WTC11 (cell line): ENCODE data around the gene SLCO4A1. TPM values are rescaled to one million over a fixed set of nuclear protein-coding genes. Genes with fewer than 3 reads are reported as not detected.

Experiments
- ATAC-seq: fragments of 200-7000 bp; cut with Tn5 transposase; 2 replicates; pipeline ENCODE4 v1.10.0; 2021; ENCODE audit warnings: mild to moderate bottlenecking, moderate library complexity
- CTCF ChIA-PET: fragments of 300-600 bp; sonication (Branson Sonifier 250); formaldehyde crosslinking; loops from one replicate; lab custom pipeline; 2021; ENCODE audit warnings: antibody characterized with exemption; lab: Charles Lee
- POLR2A ChIA-PET: fragments of 350-600 bp; sonication (Branson Sonifier 250); formaldehyde crosslinking; loops from one replicate; lab custom pipeline; 2021; ENCODE audit warnings: antibody characterized with exemption; lab: Charles Lee
- DNase-seq: peaks from one replicate; pipeline ENCODE4 v3.0.0; 2021; ENCODE audit warnings: low spot score
- H3K27ac Mint-ChIP-seq: 2 replicates; pipeline ENCODE4 v1.8.0; 2021; ENCODE audit warnings: mixed read lengths
- H3K27me3 Mint-ChIP-seq: 2 replicates; pipeline ENCODE4 v1.8.0; 2021; ENCODE audit warnings: low read depth, mild to moderate bottlenecking, moderate library complexity, mixed read lengths
- H3K36me3 Mint-ChIP-seq: 2 replicates; pipeline ENCODE4 v1.8.0; 2021; ENCODE audit warnings: mixed read lengths
- H3K4me1 Mint-ChIP-seq: 2 replicates; pipeline ENCODE4 v1.8.0; 2022; ENCODE audit warnings: mixed read lengths
- H3K4me3 Mint-ChIP-seq: 2 replicates; pipeline ENCODE4 v1.8.0; 2021; ENCODE audit warnings: mild to moderate bottlenecking, moderate library complexity, mixed read lengths
- H3K9me3 Mint-ChIP-seq: 2 replicates; pipeline ENCODE4 v1.8.0; 2021; ENCODE audit warnings: mixed read lengths
- CREB1 ChIP-seq: sonication (generic); formaldehyde crosslinking; IDR thresholded peaks from 2 replicates; pipeline ENCODE4 v1.8.0; 2023; ENCODE audit warnings: mild to moderate bottlenecking, missing genetic modification reagents
- ESRRA ChIP-seq: sonication (generic); formaldehyde crosslinking; IDR thresholded peaks from 2 replicates; pipeline ENCODE4 v1.8.1; 2022; ENCODE audit warnings: mild to moderate bottlenecking, missing genetic modification reagents, borderline replicate concordance
- GABPB1 ChIP-seq: sonication (generic); formaldehyde crosslinking; IDR thresholded peaks from 2 replicates; pipeline ENCODE4 v1.8.1; 2023; ENCODE audit warnings: mild to moderate bottlenecking, missing genetic modification reagents
- GTF2I ChIP-seq: fragments of 250-450 bp; sonication (Bioruptor Pico); conservative IDR thresholded peaks from 2 replicates; pipeline ENCODE4 v1.4.0; 2021; ENCODE audit warnings: mild to moderate bottlenecking
- NFATC4 ChIP-seq: fragments of 250-450 bp; sonication (Bioruptor Pico); IDR thresholded peaks from 2 replicates; pipeline ENCODE4 v1.9.0; 2021; ENCODE audit warnings: mild to moderate bottlenecking
- NR3C1 ChIP-seq: sonication (generic); formaldehyde crosslinking; conservative IDR thresholded peaks from 2 replicates; pipeline ENCODE4 v1.8.1; 2023; ENCODE audit warnings: low read depth, mild to moderate bottlenecking, missing genetic modification reagents
- SOX15 ChIP-seq: fragments of 250-450 bp; sonication (Bioruptor Pico); IDR thresholded peaks from 2 replicates; pipeline ENCODE4 v1.9.0; 2021; ENCODE audit warnings: mild to moderate bottlenecking
- SP1 ChIP-seq: sonication (generic); formaldehyde crosslinking; conservative IDR thresholded peaks from 2 replicates; pipeline ENCODE4 v1.8.1; 2022; ENCODE audit warnings: missing genetic modification reagents
- TCF7 ChIP-seq: sonication (generic); formaldehyde crosslinking; IDR thresholded peaks from 2 replicates; pipeline ENCODE4 v1.8.0; 2022; ENCODE audit warnings: mild to moderate bottlenecking, low read depth, missing genetic modification reagents, moderate library complexity
- ZBTB21 ChIP-seq: sonication (generic); formaldehyde crosslinking; IDR thresholded peaks from 2 replicates; pipeline ENCODE4 v1.8.1; 2023; ENCODE audit warnings: mild to moderate bottlenecking, missing genetic modification reagents, borderline replicate concordance
- ZBTB43 ChIP-seq: sonication (generic); formaldehyde crosslinking; IDR thresholded peaks from 2 replicates; pipeline ENCODE4 v1.8.1; 2023; ENCODE audit warnings: mild to moderate bottlenecking, missing genetic modification reagents
- ZNF121 ChIP-seq: sonication (generic); formaldehyde crosslinking; IDR thresholded peaks from 2 replicates; pipeline ENCODE4 v1.8.0; 2023; ENCODE audit warnings: missing genetic modification reagents
- ZNF232 ChIP-seq: sonication (generic); formaldehyde crosslinking; IDR thresholded peaks from 2 replicates; pipeline ENCODE4 v1.8.0; 2022; ENCODE audit warnings: mild to moderate bottlenecking, missing genetic modification reagents
- ZNF396 ChIP-seq: fragments of 250-450 bp; sonication (Bioruptor Pico); IDR thresholded peaks from 2 replicates; pipeline ENCODE4 v1.8.0; 2021; ENCODE audit warnings: mild to moderate bottlenecking, moderate library complexity, borderline replicate concordance
- ZNF416 ChIP-seq: fragments of 250-450 bp; sonication (Bioruptor Pico); IDR thresholded peaks from 2 replicates; pipeline ENCODE4 v1.9.0; 2021; ENCODE audit warnings: mild to moderate bottlenecking, inconsistent platforms
- total RNA-seq: library from RNA; stranded (reverse); gene quantifications from 3 replicates; pipeline ENCODE4 v1.2.3, GENCODE V29; 2021
- TF ChIP-seq, protein P1 (sequence below): sonication (generic); formaldehyde crosslinking; IDR thresholded peaks from 2 replicates; pipeline ENCODE4 v1.8.1; 2023; ENCODE audit warnings: mild to moderate bottlenecking, missing genetic modification reagents, borderline replicate concordance
- TF ChIP-seq, protein P2 (sequence below): sonication (generic); formaldehyde crosslinking; IDR thresholded peaks from 2 replicates; pipeline ENCODE4 v1.8.0; 2022; ENCODE audit warnings: mild to moderate bottlenecking, missing genetic modification reagents
- TF ChIP-seq, protein P3 (sequence below): sonication (generic); formaldehyde crosslinking; conservative IDR thresholded peaks from 2 replicates; pipeline ENCODE4 v1.8.1; 2022; ENCODE audit warnings: mild to moderate bottlenecking, missing genetic modification reagents
- TF ChIP-seq, protein P4 (sequence below): fragments of 250-450 bp; sonication (Bioruptor Pico); IDR thresholded peaks from 2 replicates; pipeline ENCODE4 v1.9.0; 2021; ENCODE audit warnings: mild to moderate bottlenecking
- TF ChIP-seq, protein P5 (sequence below): sonication (generic); formaldehyde crosslinking; IDR thresholded peaks from 2 replicates; pipeline ENCODE4 v1.8.1; 2022; ENCODE audit warnings: mild to moderate bottlenecking, moderate library complexity, missing genetic modification reagents
- TF ChIP-seq, protein P6 (sequence below): sonication (generic); formaldehyde crosslinking; IDR thresholded peaks from 2 replicates; pipeline ENCODE4 v1.8.0; 2022; ENCODE audit warnings: mild to moderate bottlenecking, missing genetic modification reagents
- TF ChIP-seq, protein P7 (sequence below): sonication (generic); formaldehyde crosslinking; IDR thresholded peaks from 2 replicates; pipeline ENCODE4 v1.8.1; 2023; ENCODE audit warnings: mild to moderate bottlenecking, missing genetic modification reagents

Gene SLCO4A1
- total RNA-seq, 1 experiment from 2014 or later: 19.9 TPM

DNA sequence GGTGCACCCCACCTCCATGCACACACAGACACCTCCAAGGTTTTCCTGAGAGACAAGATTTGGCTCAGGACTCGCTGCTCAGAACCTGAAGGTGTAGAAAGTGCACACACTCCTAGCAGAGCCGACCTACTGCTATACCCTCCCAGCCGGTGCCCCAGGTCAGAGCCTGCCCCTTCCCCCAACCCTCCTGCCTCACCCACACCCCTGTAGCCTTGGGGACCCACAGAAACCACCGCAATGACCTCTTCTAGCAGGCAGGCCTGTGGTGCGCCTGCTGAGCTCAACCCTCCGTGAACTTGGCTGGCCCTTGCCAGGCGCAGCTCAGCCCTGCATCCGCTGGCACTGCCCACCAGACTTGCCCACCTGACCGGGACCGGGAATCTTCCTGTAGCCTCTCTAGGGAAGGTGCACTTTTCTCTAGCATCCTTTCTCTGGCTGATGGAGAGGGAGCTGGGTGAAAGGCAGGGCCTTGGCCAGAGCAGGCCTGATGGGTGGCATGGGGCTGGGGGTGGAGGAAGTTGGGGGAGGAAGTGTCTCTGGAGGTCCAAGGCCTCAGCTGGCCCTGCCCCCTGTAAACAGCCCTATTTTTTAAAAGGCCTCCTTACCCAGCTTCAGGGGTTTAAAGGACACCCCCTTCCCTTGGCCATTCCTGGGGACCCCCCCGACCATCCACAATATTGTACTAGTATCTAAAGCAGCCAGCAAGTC is 36.9 kb upstream of the SLCO4A1 start (continued):
- TF ChIP-seq, protein P1, sequence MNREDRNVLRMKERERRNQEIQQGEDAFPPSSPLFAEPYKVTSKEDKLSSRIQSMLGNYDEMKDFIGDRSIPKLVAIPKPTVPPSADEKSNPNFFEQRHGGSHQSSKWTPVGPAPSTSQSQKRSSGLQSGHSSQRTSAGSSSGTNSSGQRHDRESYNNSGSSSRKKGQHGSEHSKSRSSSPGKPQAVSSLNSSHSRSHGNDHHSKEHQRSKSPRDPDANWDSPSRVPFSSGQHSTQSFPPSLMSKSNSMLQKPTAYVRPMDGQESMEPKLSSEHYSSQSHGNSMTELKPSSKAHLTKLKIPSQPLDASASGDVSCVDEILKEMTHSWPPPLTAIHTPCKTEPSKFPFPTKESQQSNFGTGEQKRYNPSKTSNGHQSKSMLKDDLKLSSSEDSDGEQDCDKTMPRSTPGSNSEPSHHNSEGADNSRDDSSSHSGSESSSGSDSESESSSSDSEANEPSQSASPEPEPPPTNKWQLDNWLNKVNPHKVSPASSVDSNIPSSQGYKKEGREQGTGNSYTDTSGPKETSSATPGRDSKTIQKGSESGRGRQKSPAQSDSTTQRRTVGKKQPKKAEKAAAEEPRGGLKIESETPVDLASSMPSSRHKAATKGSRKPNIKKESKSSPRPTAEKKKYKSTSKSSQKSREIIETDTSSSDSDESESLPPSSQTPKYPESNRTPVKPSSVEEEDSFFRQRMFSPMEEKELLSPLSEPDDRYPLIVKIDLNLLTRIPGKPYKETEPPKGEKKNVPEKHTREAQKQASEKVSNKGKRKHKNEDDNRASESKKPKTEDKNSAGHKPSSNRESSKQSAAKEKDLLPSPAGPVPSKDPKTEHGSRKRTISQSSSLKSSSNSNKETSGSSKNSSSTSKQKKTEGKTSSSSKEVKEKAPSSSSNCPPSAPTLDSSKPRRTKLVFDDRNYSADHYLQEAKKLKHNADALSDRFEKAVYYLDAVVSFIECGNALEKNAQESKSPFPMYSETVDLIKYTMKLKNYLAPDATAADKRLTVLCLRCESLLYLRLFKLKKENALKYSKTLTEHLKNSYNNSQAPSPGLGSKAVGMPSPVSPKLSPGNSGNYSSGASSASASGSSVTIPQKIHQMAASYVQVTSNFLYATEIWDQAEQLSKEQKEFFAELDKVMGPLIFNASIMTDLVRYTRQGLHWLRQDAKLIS (CRISPR knock-in tag): no peak
- no peak for TF ChIP-seq NR3C1 (CRISPR knock-in tag)
- TF ChIP-seq, all 79 proteins: peak for 0

- 0 out of 2 replicates have a peak, but pooled peaks cover 3% of the 10 kb centered on the region for H3K36me3 Mint-ChIP-seq
- TF ChIP-seq ESRRA (CRISPR knock-in tag) (no peak), GTF2I (CRISPR knock-in tag) (no peak), ZBTB43 (CRISPR knock-in tag) (no peak), SP1 (CRISPR knock-in tag) (no peak), ZNF396 (no peak), ZNF416 (CRISPR knock-in tag) (no peak), ZBTB21 (CRISPR knock-in tag) (no peak), TCF7 (no peak), SOX15 (CRISPR knock-in tag) (no peak)
- TF ChIP-seq, protein P2, sequence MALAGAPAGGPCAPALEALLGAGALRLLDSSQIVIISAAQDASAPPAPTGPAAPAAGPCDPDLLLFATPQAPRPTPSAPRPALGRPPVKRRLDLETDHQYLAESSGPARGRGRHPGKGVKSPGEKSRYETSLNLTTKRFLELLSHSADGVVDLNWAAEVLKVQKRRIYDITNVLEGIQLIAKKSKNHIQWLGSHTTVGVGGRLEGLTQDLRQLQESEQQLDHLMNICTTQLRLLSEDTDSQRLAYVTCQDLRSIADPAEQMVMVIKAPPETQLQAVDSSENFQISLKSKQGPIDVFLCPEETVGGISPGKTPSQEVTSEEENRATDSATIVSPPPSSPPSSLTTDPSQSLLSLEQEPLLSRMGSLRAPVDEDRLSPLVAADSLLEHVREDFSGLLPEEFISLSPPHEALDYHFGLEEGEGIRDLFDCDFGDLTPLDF (CRISPR knock-in tag): no peak
- TF ChIP-seq, protein P3, sequence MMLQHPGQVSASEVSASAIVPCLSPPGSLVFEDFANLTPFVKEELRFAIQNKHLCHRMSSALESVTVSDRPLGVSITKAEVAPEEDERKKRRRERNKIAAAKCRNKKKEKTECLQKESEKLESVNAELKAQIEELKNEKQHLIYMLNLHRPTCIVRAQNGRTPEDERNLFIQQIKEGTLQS: no peak
- TF ChIP-seq, protein P4, sequence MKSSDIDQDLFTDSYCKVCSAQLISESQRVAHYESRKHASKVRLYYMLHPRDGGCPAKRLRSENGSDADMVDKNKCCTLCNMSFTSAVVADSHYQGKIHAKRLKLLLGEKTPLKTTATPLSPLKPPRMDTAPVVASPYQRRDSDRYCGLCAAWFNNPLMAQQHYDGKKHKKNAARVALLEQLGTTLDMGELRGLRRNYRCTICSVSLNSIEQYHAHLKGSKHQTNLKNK (CRISPR knock-in tag): no peak
- TF ChIP-seq, all 79 proteins: peak for 0
- Mint-ChIP-seq H3K27me3 (no peaks in the 10 kb centered on the region), H3K27ac (peak overlapping the region; percentile 60), H3K4me1 (peaks cover 35% of the 10 kb centered on the region), H3K4me3 (no peak overlapping the region), H3K9me3 (peaks cover 7% of the 10 kb centered on the region)
- ATAC-seq (no peak), DNase-seq (no peak)
- ChIA-PET POLR2A (no interaction called here), CTCF (interaction anchor here (0.6 to 3.4 kb wide), 4 partner anchors 11 to 276 kb away, joined by 3 to 26 read pairs (median 4); no protein-coding TSS in a partner anchor)
Measured at GRCh38 chr20:62606016-62606415, 36.3 kb upstream of the SLCO4A1 start.

- H3K27me3 Mint-ChIP-seq: peaks cover 4% of the 10 kb centered on the region; the same call in 1 of the 2 replicates
- H3K4me3 Mint-ChIP-seq: no peak overlapping the region
- peaks cover 35% of the 10 kb centered on the region for H3K4me1 Mint-ChIP-seq
- ATAC-seq (peak; percentile 20; the same call in 1 of the 2 replicates), DNase-seq (peak; percentile 45)
- ChIA-PET POLR2A (interaction anchor here (0.6 kb wide), 1 partner anchor 83 kb away, joined by 3 read pairs; no protein-coding TSS in a partner anchor), CTCF (interaction anchor here (0.6 to 3.4 kb wide), 6 partner anchors 10 to 616 kb away, joined by 3 to 26 read pairs (median 4); no protein-coding TSS in a partner anchor)
- 0 out of 2 replicates have a peak, but pooled peaks cover 3% of the 10 kb centered on the region for H3K36me3 Mint-ChIP-seq
- H3K9me3 Mint-ChIP-seq: peaks cover 11% of the 10 kb centered on the region
- peak overlapping the region; percentile 60 for H3K27ac Mint-ChIP-seq
- TF ChIP-seq ZNF232 (CRISPR knock-in tag) (no peak), NFATC4 (CRISPR knock-in tag) (no peak), GABPB1 (CRISPR knock-in tag) (no peak), CREB1 (CRISPR knock-in tag) (peak; percentile 49; the same call in 1 of the 2 replicates), SP1 (CRISPR knock-in tag) (peak; percentile 43; the same call in 1 of the 2 replicates), ZNF121 (peak; percentile 87; the same call in 1 of the 2 replicates)
- TF ChIP-seq, protein P5, sequence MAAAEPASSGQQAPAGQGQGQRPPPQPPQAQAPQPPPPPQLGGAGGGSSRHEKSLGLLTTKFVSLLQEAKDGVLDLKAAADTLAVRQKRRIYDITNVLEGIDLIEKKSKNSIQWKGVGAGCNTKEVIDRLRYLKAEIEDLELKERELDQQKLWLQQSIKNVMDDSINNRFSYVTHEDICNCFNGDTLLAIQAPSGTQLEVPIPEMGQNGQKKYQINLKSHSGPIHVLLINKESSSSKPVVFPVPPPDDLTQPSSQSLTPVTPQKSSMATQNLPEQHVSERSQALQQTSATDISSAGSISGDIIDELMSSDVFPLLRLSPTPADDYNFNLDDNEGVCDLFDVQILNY (CRISPR knock-in tag): peak; percentile 51; the same call in 1 of the 2 replicates
- TF ChIP-seq, protein P6, sequence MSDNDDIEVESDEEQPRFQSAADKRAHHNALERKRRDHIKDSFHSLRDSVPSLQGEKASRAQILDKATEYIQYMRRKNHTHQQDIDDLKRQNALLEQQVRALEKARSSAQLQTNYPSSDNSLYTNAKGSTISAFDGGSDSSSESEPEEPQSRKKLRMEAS (CRISPR knock-in tag): peak; percentile 66; the same call in 1 of the 2 replicates
- TF ChIP-seq, protein P7, sequence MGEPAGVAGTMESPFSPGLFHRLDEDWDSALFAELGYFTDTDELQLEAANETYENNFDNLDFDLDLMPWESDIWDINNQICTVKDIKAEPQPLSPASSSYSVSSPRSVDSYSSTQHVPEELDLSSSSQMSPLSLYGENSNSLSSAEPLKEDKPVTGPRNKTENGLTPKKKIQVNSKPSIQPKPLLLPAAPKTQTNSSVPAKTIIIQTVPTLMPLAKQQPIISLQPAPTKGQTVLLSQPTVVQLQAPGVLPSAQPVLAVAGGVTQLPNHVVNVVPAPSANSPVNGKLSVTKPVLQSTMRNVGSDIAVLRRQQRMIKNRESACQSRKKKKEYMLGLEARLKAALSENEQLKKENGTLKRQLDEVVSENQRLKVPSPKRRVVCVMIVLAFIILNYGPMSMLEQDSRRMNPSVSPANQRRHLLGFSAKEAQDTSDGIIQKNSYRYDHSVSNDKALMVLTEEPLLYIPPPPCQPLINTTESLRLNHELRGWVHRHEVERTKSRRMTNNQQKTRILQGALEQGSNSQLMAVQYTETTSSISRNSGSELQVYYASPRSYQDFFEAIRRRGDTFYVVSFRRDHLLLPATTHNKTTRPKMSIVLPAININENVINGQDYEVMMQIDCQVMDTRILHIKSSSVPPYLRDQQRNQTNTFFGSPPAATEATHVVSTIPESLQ: no peak
Measured at GRCh38 chr20:62606551-62607201, 35.6 kb upstream of the SLCO4A1 start.
